WTC11 (cell line): ENCODE data around the gene MEGF10. TPM values are rescaled to one million over a fixed set of nuclear protein-coding genes. Genes with fewer than 3 reads are reported as not detected.

Experiments
- ATAC-seq: fragments of 200-7000 bp; cut with Tn5 transposase; 2 replicates; pipeline ENCODE4 v1.10.0; 2021; ENCODE audit warnings: mild to moderate bottlenecking, moderate library complexity
- CTCF ChIA-PET: fragments of 300-600 bp; sonication (Branson Sonifier 250); formaldehyde crosslinking; loops from one replicate; lab custom pipeline; 2021; ENCODE audit warnings: antibody characterized with exemption; lab: Charles Lee
- POLR2A ChIA-PET: fragments of 350-600 bp; sonication (Branson Sonifier 250); formaldehyde crosslinking; loops from one replicate; lab custom pipeline; 2021; ENCODE audit warnings: antibody characterized with exemption; lab: Charles Lee
- DNase-seq: peaks from one replicate; pipeline ENCODE4 v3.0.0; 2021; ENCODE audit warnings: low spot score
- H3K27ac Mint-ChIP-seq: 2 replicates; pipeline ENCODE4 v1.8.0; 2021; ENCODE audit warnings: mixed read lengths
- H3K27me3 Mint-ChIP-seq: 2 replicates; pipeline ENCODE4 v1.8.0; 2021; ENCODE audit warnings: low read depth, mild to moderate bottlenecking, moderate library complexity, mixed read lengths
- H3K36me3 Mint-ChIP-seq: 2 replicates; pipeline ENCODE4 v1.8.0; 2021; ENCODE audit warnings: mixed read lengths
- H3K4me1 Mint-ChIP-seq: 2 replicates; pipeline ENCODE4 v1.8.0; 2022; ENCODE audit warnings: mixed read lengths
- H3K4me3 Mint-ChIP-seq: 2 replicates; pipeline ENCODE4 v1.8.0; 2021; ENCODE audit warnings: mild to moderate bottlenecking, moderate library complexity, mixed read lengths
- H3K9me3 Mint-ChIP-seq: 2 replicates; pipeline ENCODE4 v1.8.0; 2021; ENCODE audit warnings: mixed read lengths
- CBFB ChIP-seq: sonication (generic); formaldehyde crosslinking; IDR thresholded peaks from 2 replicates; pipeline ENCODE4 v1.8.1; 2022; ENCODE audit warnings: mild to moderate bottlenecking, low read depth, missing genetic modification reagents
- CREB1 ChIP-seq: sonication (generic); formaldehyde crosslinking; IDR thresholded peaks from 2 replicates; pipeline ENCODE4 v1.8.0; 2023; ENCODE audit warnings: mild to moderate bottlenecking, missing genetic modification reagents
- ELF4 ChIP-seq: sonication (generic); formaldehyde crosslinking; IDR thresholded peaks from 2 replicates; pipeline ENCODE4 v1.8.1; 2022; ENCODE audit warnings: low read depth, mild to moderate bottlenecking, moderate library complexity, missing genetic modification reagents
- EMX1 ChIP-seq: fragments of 250-450 bp; sonication (Bioruptor Pico); IDR thresholded peaks from 2 replicates; pipeline ENCODE4 v1.8.0; 2021; ENCODE audit warnings: mild to moderate bottlenecking
- FOXJ3 ChIP-seq: sonication (generic); formaldehyde crosslinking; IDR thresholded peaks from 2 replicates; pipeline ENCODE4 v1.9.0; 2021; ENCODE audit warnings: missing genetic modification reagents, mild to moderate bottlenecking, borderline replicate concordance
- GABPB1 ChIP-seq: sonication (generic); formaldehyde crosslinking; IDR thresholded peaks from 2 replicates; pipeline ENCODE4 v1.8.1; 2023; ENCODE audit warnings: mild to moderate bottlenecking, missing genetic modification reagents
- KAT7 ChIP-seq: sonication (generic); formaldehyde crosslinking; IDR thresholded peaks from 2 replicates; pipeline ENCODE4 v1.8.1; 2023; ENCODE audit warnings: missing genetic modification reagents, mild to moderate bottlenecking, borderline replicate concordance
- MYBL2 ChIP-seq: sonication (generic); formaldehyde crosslinking; IDR thresholded peaks from 2 replicates; pipeline ENCODE4 v1.8.1; 2023; ENCODE audit warnings: mild to moderate bottlenecking, moderate library complexity, missing genetic modification reagents
- NFYB ChIP-seq: sonication (generic); formaldehyde crosslinking; conservative IDR thresholded peaks from 2 replicates; pipeline ENCODE4 v1.8.0; 2022; ENCODE audit warnings: low read depth, missing genetic modification reagents
- NR1H2 ChIP-seq: sonication (generic); formaldehyde crosslinking; IDR thresholded peaks from 2 replicates; pipeline ENCODE4 v1.9.0; 2021; ENCODE audit warnings: mild to moderate bottlenecking, moderate library complexity, missing genetic modification reagents
- TCF7 ChIP-seq: sonication (generic); formaldehyde crosslinking; IDR thresholded peaks from 2 replicates; pipeline ENCODE4 v1.8.0; 2022; ENCODE audit warnings: mild to moderate bottlenecking, low read depth, missing genetic modification reagents, moderate library complexity
- TEAD4 ChIP-seq: sonication (generic); formaldehyde crosslinking; IDR thresholded peaks from 2 replicates; pipeline ENCODE4 v1.8.0; 2022; ENCODE audit warnings: mild to moderate bottlenecking, missing genetic modification reagents
- ZNF423 ChIP-seq: fragments of 250-450 bp; sonication (Bioruptor Pico); IDR thresholded peaks from 2 replicates; pipeline ENCODE4 v2.1.2; 2022; ENCODE audit warnings: mild to moderate bottlenecking, moderate library complexity
- total RNA-seq: library from RNA; stranded (reverse); gene quantifications from 3 replicates; pipeline ENCODE4 v1.2.3, GENCODE V29; 2021
- TF ChIP-seq, protein P1 (sequence below): fragments of 250-450 bp; sonication (Bioruptor Pico); IDR thresholded peaks from 2 replicates; pipeline ENCODE4 v1.9.0; 2021; ENCODE audit warnings: moderate library complexity, mild to moderate bottlenecking, inconsistent platforms, borderline replicate concordance
- TF ChIP-seq, protein P2 (sequence below): fragments of 200-600 bp; IDR thresholded peaks from 2 replicates; pipeline ENCODE4 v1.8.0; 2022; ENCODE audit warnings: antibody characterized with exemption
- TF ChIP-seq, protein P3 (sequence below): sonication (generic); formaldehyde crosslinking; IDR thresholded peaks from 2 replicates; pipeline ENCODE4 v1.8.0; 2022; ENCODE audit warnings: missing genetic modification reagents
- TF ChIP-seq, protein P4 (sequence below): fragments of 250-450 bp; sonication (Bioruptor Pico); IDR thresholded peaks from 2 replicates; pipeline ENCODE4 v1.8.0; 2021; ENCODE audit warnings: mild to moderate bottlenecking
- TF ChIP-seq, protein P5 (sequence below): sonication (generic); formaldehyde crosslinking; IDR thresholded peaks from 2 replicates; pipeline ENCODE4 v1.8.0; 2023; ENCODE audit warnings: missing genetic modification reagents
- TF ChIP-seq, protein P6 (sequence below): sonication (generic); formaldehyde crosslinking; IDR thresholded peaks from 2 replicates; pipeline ENCODE4 v1.8.0; 2022; ENCODE audit warnings: mild to moderate bottlenecking, missing genetic modification reagents
- TF ChIP-seq, protein P7 (sequence below): sonication (generic); formaldehyde crosslinking; conservative IDR thresholded peaks from 2 replicates; pipeline ENCODE4 v1.8.1; 2022; ENCODE audit warnings: mild to moderate bottlenecking, missing genetic modification reagents
- TF ChIP-seq, protein P8 (sequence below): fragments of 250-450 bp; sonication (Bioruptor Pico); IDR thresholded peaks from 2 replicates; pipeline ENCODE4 v1.9.0; 2021; ENCODE audit warnings: mild to moderate bottlenecking, borderline replicate concordance

MEGF10 gene
- total RNA-seq, 1 experiment from 2014 or later, result 24.5 TPM

DNA sequence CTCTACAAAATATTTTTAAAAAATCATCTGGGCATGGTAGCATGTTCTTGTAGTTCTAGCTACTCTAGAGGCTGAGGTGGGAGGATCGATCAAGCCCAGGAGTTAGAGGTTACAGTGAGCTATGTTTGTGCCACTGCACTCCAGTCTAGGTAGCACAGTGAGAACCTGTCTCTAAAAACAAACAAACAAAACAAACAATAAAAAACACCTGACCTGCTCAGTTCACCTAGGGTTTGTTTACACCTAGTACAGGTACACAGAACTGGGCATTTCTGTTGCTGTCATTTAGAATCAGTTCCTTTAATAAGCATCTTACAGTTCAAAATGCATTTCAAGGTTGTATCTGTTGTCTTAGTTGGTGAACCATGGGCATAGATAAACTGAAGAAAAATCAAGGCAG lies 95.3 kb downstream of the MEGF10 start:
- H3K27me3 Mint-ChIP-seq, result no peaks in the 10 kb centered on the region
- POLR2A ChIA-PET, result no interaction called here
- ATAC-seq (no peak), DNase-seq (no peak)
- CTCF ChIA-PET, result no interaction called here
- no peak overlapping the region for H3K4me3 Mint-ChIP-seq
- no peak overlapping the region for H3K27ac Mint-ChIP-seq
- no peaks in the 10 kb centered on the region; the same call in 1 of the 2 replicates for H3K4me1 Mint-ChIP-seq
- TF ChIP-seq CBFB (CRISPR knock-in tag) (no peak), ZNF423 (CRISPR knock-in tag) (no peak), FOXJ3 (CRISPR knock-in tag) (no peak)
- H3K9me3 Mint-ChIP-seq, result no peaks in the 10 kb centered on the region
- no peaks in the 10 kb centered on the region for H3K36me3 Mint-ChIP-seq

DNA sequence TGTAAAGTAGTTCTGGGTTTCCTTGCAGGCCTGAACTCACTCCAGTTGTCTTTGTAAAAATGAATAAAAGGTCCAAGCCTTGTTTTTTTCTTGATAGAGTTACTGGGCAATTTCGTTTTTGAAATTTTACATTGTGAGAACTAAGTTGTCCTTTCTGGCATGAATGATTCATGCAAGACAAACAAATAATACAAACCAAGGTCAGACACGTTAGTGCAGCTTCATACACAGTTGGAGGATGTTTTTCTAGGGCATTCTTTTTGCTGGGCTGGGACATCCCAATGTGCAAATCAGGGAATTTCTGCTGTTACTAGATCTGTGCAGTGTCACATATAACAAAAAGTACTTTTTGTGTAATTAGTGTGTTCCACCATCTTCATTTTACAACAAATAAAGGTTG lies 96.0 kb downstream of the MEGF10 start:
- no peaks in the 10 kb centered on the region for H3K36me3 Mint-ChIP-seq
- H3K27ac Mint-ChIP-seq, result 0 out of 2 replicates have a peak overlapping the region, but pooled peaks have one; percentile 50
- no peaks in the 10 kb centered on the region for H3K27me3 Mint-ChIP-seq
- ChIA-PET POLR2A (no interaction called here), CTCF (no interaction called here)
- TF ChIP-seq, protein P1, sequence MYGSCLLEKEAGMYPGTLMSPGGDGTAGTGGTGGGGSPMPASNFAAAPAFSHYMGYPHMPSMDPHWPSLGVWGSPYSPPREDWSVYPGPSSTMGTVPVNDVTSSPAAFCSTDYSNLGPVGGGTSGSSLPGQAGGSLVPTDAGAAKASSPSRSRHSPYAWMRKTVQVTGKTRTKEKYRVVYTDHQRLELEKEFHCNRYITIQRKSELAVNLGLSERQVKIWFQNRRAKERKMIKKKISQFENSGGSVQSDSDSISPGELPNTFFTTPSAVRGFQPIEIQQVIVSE (CRISPR knock-in tag), result no peak
- TF ChIP-seq TCF7 (CRISPR knock-in tag) (no peak), NR1H2 (CRISPR knock-in tag) (no peak), MYBL2 (CRISPR knock-in tag) (no peak), GABPB1 (CRISPR knock-in tag) (no peak), TEAD4 (CRISPR knock-in tag) (no peak), NFYB (no peak), EMX1 (CRISPR knock-in tag) (no peak), KAT7 (CRISPR knock-in tag) (no peak), ELF4 (CRISPR knock-in tag) (no peak), CREB1 (no peak)
- TF ChIP-seq, protein P2, sequence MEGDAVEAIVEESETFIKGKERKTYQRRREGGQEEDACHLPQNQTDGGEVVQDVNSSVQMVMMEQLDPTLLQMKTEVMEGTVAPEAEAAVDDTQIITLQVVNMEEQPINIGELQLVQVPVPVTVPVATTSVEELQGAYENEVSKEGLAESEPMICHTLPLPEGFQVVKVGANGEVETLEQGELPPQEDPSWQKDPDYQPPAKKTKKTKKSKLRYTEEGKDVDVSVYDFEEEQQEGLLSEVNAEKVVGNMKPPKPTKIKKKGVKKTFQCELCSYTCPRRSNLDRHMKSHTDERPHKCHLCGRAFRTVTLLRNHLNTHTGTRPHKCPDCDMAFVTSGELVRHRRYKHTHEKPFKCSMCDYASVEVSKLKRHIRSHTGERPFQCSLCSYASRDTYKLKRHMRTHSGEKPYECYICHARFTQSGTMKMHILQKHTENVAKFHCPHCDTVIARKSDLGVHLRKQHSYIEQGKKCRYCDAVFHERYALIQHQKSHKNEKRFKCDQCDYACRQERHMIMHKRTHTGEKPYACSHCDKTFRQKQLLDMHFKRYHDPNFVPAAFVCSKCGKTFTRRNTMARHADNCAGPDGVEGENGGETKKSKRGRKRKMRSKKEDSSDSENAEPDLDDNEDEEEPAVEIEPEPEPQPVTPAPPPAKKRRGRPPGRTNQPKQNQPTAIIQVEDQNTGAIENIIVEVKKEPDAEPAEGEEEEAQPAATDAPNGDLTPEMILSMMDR, result no peak
- TF ChIP-seq, protein P3, sequence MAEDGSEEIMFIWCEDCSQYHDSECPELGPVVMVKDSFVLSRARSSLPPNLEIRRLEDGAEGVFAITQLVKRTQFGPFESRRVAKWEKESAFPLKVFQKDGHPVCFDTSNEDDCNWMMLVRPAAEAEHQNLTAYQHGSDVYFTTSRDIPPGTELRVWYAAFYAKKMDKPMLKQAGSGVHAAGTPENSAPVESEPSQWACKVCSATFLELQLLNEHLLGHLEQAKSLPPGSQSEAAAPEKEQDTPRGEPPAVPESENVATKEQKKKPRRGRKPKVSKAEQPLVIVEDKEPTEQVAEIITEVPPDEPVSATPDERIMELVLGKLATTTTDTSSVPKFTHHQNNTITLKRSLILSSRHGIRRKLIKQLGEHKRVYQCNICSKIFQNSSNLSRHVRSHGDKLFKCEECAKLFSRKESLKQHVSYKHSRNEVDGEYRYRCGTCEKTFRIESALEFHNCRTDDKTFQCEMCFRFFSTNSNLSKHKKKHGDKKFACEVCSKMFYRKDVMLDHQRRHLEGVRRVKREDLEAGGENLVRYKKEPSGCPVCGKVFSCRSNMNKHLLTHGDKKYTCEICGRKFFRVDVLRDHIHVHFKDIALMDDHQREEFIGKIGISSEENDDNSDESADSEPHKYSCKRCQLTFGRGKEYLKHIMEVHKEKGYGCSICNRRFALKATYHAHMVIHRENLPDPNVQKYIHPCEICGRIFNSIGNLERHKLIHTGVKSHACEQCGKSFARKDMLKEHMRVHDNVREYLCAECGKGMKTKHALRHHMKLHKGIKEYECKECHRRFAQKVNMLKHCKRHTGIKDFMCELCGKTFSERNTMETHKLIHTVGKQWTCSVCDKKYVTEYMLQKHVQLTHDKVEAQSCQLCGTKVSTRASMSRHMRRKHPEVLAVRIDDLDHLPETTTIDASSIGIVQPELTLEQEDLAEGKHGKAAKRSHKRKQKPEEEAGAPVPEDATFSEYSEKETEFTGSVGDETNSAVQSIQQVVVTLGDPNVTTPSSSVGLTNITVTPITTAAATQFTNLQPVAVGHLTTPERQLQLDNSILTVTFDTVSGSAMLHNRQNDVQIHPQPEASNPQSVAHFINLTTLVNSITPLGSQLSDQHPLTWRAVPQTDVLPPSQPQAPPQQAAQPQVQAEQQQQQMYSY (CRISPR knock-in tag), result no peak
- TF ChIP-seq, protein P4, sequence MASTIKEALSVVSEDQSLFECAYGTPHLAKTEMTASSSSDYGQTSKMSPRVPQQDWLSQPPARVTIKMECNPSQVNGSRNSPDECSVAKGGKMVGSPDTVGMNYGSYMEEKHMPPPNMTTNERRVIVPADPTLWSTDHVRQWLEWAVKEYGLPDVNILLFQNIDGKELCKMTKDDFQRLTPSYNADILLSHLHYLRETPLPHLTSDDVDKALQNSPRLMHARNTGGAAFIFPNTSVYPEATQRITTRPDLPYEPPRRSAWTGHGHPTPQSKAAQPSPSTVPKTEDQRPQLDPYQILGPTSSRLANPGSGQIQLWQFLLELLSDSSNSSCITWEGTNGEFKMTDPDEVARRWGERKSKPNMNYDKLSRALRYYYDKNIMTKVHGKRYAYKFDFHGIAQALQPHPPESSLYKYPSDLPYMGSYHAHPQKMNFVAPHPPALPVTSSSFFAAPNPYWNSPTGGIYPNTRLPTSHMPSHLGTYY (CRISPR knock-in tag), result no peak
- TF ChIP-seq, protein P5, sequence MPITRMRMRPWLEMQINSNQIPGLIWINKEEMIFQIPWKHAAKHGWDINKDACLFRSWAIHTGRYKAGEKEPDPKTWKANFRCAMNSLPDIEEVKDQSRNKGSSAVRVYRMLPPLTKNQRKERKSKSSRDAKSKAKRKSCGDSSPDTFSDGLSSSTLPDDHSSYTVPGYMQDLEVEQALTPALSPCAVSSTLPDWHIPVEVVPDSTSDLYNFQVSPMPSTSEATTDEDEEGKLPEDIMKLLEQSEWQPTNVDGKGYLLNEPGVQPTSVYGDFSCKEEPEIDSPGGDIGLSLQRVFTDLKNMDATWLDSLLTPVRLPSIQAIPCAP (CRISPR knock-in tag), result no peak
- TF ChIP-seq, protein P6, sequence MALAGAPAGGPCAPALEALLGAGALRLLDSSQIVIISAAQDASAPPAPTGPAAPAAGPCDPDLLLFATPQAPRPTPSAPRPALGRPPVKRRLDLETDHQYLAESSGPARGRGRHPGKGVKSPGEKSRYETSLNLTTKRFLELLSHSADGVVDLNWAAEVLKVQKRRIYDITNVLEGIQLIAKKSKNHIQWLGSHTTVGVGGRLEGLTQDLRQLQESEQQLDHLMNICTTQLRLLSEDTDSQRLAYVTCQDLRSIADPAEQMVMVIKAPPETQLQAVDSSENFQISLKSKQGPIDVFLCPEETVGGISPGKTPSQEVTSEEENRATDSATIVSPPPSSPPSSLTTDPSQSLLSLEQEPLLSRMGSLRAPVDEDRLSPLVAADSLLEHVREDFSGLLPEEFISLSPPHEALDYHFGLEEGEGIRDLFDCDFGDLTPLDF (CRISPR knock-in tag), result no peak
- TF ChIP-seq, protein P7, sequence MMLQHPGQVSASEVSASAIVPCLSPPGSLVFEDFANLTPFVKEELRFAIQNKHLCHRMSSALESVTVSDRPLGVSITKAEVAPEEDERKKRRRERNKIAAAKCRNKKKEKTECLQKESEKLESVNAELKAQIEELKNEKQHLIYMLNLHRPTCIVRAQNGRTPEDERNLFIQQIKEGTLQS (CRISPR knock-in tag), result no peak
- TF ChIP-seq, protein P8, sequence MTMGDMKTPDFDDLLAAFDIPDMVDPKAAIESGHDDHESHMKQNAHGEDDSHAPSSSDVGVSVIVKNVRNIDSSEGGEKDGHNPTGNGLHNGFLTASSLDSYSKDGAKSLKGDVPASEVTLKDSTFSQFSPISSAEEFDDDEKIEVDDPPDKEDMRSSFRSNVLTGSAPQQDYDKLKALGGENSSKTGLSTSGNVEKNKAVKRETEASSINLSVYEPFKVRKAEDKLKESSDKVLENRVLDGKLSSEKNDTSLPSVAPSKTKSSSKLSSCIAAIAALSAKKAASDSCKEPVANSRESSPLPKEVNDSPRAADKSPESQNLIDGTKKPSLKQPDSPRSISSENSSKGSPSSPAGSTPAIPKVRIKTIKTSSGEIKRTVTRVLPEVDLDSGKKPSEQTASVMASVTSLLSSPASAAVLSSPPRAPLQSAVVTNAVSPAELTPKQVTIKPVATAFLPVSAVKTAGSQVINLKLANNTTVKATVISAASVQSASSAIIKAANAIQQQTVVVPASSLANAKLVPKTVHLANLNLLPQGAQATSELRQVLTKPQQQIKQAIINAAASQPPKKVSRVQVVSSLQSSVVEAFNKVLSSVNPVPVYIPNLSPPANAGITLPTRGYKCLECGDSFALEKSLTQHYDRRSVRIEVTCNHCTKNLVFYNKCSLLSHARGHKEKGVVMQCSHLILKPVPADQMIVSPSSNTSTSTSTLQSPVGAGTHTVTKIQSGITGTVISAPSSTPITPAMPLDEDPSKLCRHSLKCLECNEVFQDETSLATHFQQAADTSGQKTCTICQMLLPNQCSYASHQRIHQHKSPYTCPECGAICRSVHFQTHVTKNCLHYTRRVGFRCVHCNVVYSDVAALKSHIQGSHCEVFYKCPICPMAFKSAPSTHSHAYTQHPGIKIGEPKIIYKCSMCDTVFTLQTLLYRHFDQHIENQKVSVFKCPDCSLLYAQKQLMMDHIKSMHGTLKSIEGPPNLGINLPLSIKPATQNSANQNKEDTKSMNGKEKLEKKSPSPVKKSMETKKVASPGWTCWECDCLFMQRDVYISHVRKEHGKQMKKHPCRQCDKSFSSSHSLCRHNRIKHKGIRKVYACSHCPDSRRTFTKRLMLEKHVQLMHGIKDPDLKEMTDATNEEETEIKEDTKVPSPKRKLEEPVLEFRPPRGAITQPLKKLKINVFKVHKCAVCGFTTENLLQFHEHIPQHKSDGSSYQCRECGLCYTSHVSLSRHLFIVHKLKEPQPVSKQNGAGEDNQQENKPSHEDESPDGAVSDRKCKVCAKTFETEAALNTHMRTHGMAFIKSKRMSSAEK, result no peak
- no peaks in the 10 kb centered on the region; the same call in 1 of the 2 replicates for H3K4me1 Mint-ChIP-seq
- DNase-seq, result no peak
- ATAC-seq, result no peak
- no peak overlapping the region for H3K4me3 Mint-ChIP-seq
- H3K9me3 Mint-ChIP-seq, result no peaks in the 10 kb centered on the region
